ENCODE measurements around the gene UCN3. TPM values are rescaled to one million over a fixed set of nuclear protein-coding genes. Genes with fewer than 3 reads are reported as not detected.
"Not testable (repeated sequence)": the region's sequence is repeated elsewhere in the genome, so short reads cannot be mapped to it uniquely, and the experiment has no call there.

The UCN3 gene
- total RNA-seq, 1 donor from 2014 or later: not detected

GRCh38 chr10:5362873-5363272, 1.9 kb upstream of the UCN3 start:
- DNase-seq (ENCODE audit: low spot score): no peak
- intact Hi-C loops (cut with DNase I): no loop called here

- DNase-seq (ENCODE audit: low spot score): no peak
- intact Hi-C loops (cut with DNase I): no loop called here
Measured at GRCh38 chr10:5364374-5364773, 392 bp upstream of the UCN3 start.

- intact Hi-C loops (cut with DNase I): no loop called here
- no peak for DNase-seq (ENCODE audit: low spot score)
Measured at GRCh38 chr10:5365928-5366327, 1.2 kb downstream of the UCN3 start.

GRCh38 chr10:5369362-5370158, 4.8 kb downstream of the UCN3 start:
- no peak for DNase-seq (ENCODE audit: low spot score)
- intact Hi-C loops (cut with DNase I): no loop called here

GRCh38 chr10:5370493-5371352, 6.0 kb downstream of the UCN3 start:
- DNase-seq (ENCODE audit: low spot score): no peak
- intact Hi-C loops (cut with DNase I): no loop called here

GRCh38 chr10:5373307-5373706, 8.5 kb downstream of the UCN3 start:
- intact Hi-C loops (cut with DNase I): no loop called here
- no peak for DNase-seq (ENCODE audit: low spot score)

GRCh38 chr10:5373891-5374611, 9.3 kb downstream of the UCN3 start:
- DNase-seq (ENCODE audit: low spot score): no peak
- intact Hi-C loops (cut with DNase I): no loop called here

GRCh38 chr10:5376450-5376849, 11.7 kb downstream of the UCN3 start:
- no peak for DNase-seq (ENCODE audit: low spot score)
- intact Hi-C loops (cut with DNase I): no loop called here

GRCh38 chr10:5379202-5379601, 14.4 kb downstream of the UCN3 start:
- intact Hi-C loops (cut with DNase I): not testable (repeated sequence)

GRCh38 chr10:5380395-5380794, 15.6 kb downstream of the UCN3 start:
- intact Hi-C loops (cut with DNase I): loop anchor here (5.0 to 10.0 kb wide), 3 partner anchors 83 to 566 kb away; no protein-coding TSS in a partner anchor
- not testable (repeated sequence) for DNase-seq (ENCODE audit: low spot score)

More at GRCh38 chr10:5379202-5379601, 14.4 kb downstream of the UCN3 start:
- not testable (repeated sequence) for DNase-seq (ENCODE audit: low spot score)

GRCh38 chr10:5381187-5381586, 16.4 kb downstream of the UCN3 start:
- intact Hi-C loops (cut with DNase I): loop anchor here (5.0 to 10.0 kb wide), 3 partner anchors 84 to 566 kb away; no protein-coding TSS in a partner anchor

GRCh38 chr10:5385224-5385623, 20.5 kb downstream of the UCN3 start:
- intact Hi-C loops (cut with DNase I): loop anchor here (5.0 to 10.0 kb wide), 3 partner anchors 47 to 570 kb away; no protein-coding TSS in a partner anchor
- DNase-seq (ENCODE audit: low spot score): no peak

More at GRCh38 chr10:5381187-5381586, 16.4 kb downstream of the UCN3 start:
- no peak for DNase-seq (ENCODE audit: low spot score)

- intact Hi-C loops (cut with DNase I): loop anchor here (5.0 to 10.0 kb wide), 3 partner anchors 45 to 572 kb away; no protein-coding TSS in a partner anchor
- DNase-seq (ENCODE audit: low spot score): no peak
Measured at GRCh38 chr10:5387169-5387568, 22.4 kb downstream of the UCN3 start.

- intact Hi-C loops (cut with DNase I): no loop called here
- no peak for DNase-seq (ENCODE audit: low spot score)
Measured at GRCh38 chr10:5390607-5391205, 25.9 kb downstream of the UCN3 start.

- intact Hi-C loops (cut with DNase I): no loop called here
- DNase-seq (ENCODE audit: low spot score): no peak
Measured at GRCh38 chr10:5391790-5392189, 27.0 kb downstream of the UCN3 start.

GRCh38 chr10:5393529-5393928, 28.8 kb downstream of the UCN3 start:
- intact Hi-C loops (cut with DNase I): no loop called here
- DNase-seq (ENCODE audit: low spot score): no peak

- DNase-seq (ENCODE audit: low spot score): no peak
- intact Hi-C loops (cut with DNase I): no loop called here
Measured at GRCh38 chr10:5395168-5395567, 30.4 kb downstream of the UCN3 start.

GRCh38 chr10:5396556-5397300, 32.0 kb downstream of the UCN3 start:
- no peak for DNase-seq (ENCODE audit: low spot score)
- intact Hi-C loops (cut with DNase I): no loop called here

GRCh38 chr10:5399332-5399731, 34.6 kb downstream of the UCN3 start:
- DNase-seq (ENCODE audit: low spot score): no peak
- intact Hi-C loops (cut with DNase I): no loop called here
